CD4-positive, alpha-beta T cell (primary cell): ENCODE measurements around the gene FGD1. TPM values are rescaled to one million over a fixed set of nuclear protein-coding genes. Genes with fewer than 3 reads are reported as not detected.
A peak's percentile ranks its signal among the peaks of the same experiment; 100 is the strongest.

Source experiments
- ATAC-seq: fragments of 200-7000 bp; cut with Tn5 transposase; one replicate; pipeline ENCODE4 v1.10.0; 2022; ENCODE audit warnings: mild to moderate bottlenecking; ENCODE audit not compliant: poor library complexity
- CTCF ChIA-PET: fragments of 350-600 bp; sonication (Branson Sonifier 250); formaldehyde crosslinking; loops from one replicate; lab custom pipeline; 2021; ENCODE audit warnings: antibody characterized with exemption, inconsistent platforms; lab: Charles Lee
- POLR2A ChIA-PET: fragments of 350-600 bp; sonication (Branson Sonifier 250); formaldehyde crosslinking; loops from one replicate; lab custom pipeline; 2021; ENCODE audit warnings: antibody characterized with exemption, inconsistent platforms; lab: Charles Lee
- DNase-seq, 14 experiments: peaks; one replicate each; pipeline ENCODE4 v3.0.0-alpha.2; 2013 to 2020; ENCODE audit warnings: mixed read lengths in 2 of 14
- H3K27ac ChIP-seq, 2 donors: one replicate each; pipeline versions ENCODE4 v1.5.1 to v1.7.0; 2013; ENCODE audit warnings: low read length in 2 of 2, low read depth in 1 of 2, mild to moderate bottlenecking in 1 of 2
- H3K27me3 ChIP-seq, 2 experiments: 1 replicate in 1 of 2; 2 replicates in 1 of 2; pipeline versions ENCODE4 v1.6.1 to v1.7.0; 2013; ENCODE audit warnings: low read length in 2 of 2, control low read depth in 1 of 2, mild to moderate bottlenecking in 1 of 2, moderate library complexity in 1 of 2; ENCODE audit not compliant: insufficient read depth in 2 of 2, control insufficient read depth in 1 of 2
- H3K36me3 ChIP-seq: one replicate; pipeline ENCODE4 v1.6.1; 2013; ENCODE audit warnings: low read length, control low read depth; ENCODE audit not compliant: insufficient read depth
- H3K4me1 ChIP-seq: one replicate; pipeline ENCODE4 v1.6.1; 2013; ENCODE audit warnings: low read length, control low read depth; ENCODE audit not compliant: insufficient read depth
- H3K4me3 ChIP-seq: one replicate; pipeline ENCODE4 v1.5.1; 2013; ENCODE audit warnings: mild to moderate bottlenecking, low read length, moderate library complexity
- H3K9me3 ChIP-seq, 2 experiments: 1 replicate in 1 of 2; 2 replicates in 1 of 2; pipeline versions ENCODE4 v1.6.1 to v1.7.0; 2013; ENCODE audit warnings: low read length in 2 of 2, mild to moderate bottlenecking in 2 of 2, control low read depth in 1 of 2, moderate library complexity in 1 of 2; ENCODE audit not compliant: control insufficient read depth in 1 of 2, insufficient read depth in 1 of 2
- H3K27ac Mint-ChIP-seq: one replicate; pipeline ENCODE4 v1.8.0; 2020; ENCODE audit warnings: mixed read lengths
- H3K27me3 Mint-ChIP-seq: one replicate; pipeline ENCODE4 v1.8.0; 2021; ENCODE audit warnings: mixed read lengths
- H3K36me3 Mint-ChIP-seq: one replicate; pipeline ENCODE4 v1.8.0; 2021; ENCODE audit warnings: low read depth, mixed read lengths
- H3K4me1 Mint-ChIP-seq: one replicate; pipeline ENCODE4 v1.8.0; 2021; ENCODE audit warnings: low read depth, mixed read lengths
- H3K4me3 Mint-ChIP-seq: one replicate; pipeline ENCODE4 v1.8.0; 2020; ENCODE audit warnings: mild to moderate bottlenecking, mixed read lengths
- H3K9me3 Mint-ChIP-seq: one replicate; pipeline ENCODE4 v1.8.0; 2020; ENCODE audit warnings: mixed read lengths
- CTCF ChIP-seq: fragments of 200-600 bp; IDR thresholded peaks from one replicate; pipeline ENCODE4 v1.8.0; 2022; ENCODE audit warnings: antibody characterized with exemption, mild to moderate bottlenecking
- intact Hi-C, 2 experiments: fragments of 100-400 bp; cut with DNase I in 1 of 2; cut with micrococcal nuclease in 1 of 2; formaldehyde crosslinking; loops; one replicate each; pipeline versions ENCODE4 v1.15.1 to v1.9.0; 2023 to 2025; cut with DNase I, micrococcal nuclease
- total RNA-seq, 174 experiments: library from RNA in 2 of 174; stranded (reverse) in 2 of 174; gene quantifications; one replicate each; pipeline ENCODE4 v1.2.3 and lab custom pipeline; 2021 to 2026

The FGD1 gene
- total RNA-seq, 2 experiments from 2014 or later = 0.06 TPM; not detected in 1

DNA sequence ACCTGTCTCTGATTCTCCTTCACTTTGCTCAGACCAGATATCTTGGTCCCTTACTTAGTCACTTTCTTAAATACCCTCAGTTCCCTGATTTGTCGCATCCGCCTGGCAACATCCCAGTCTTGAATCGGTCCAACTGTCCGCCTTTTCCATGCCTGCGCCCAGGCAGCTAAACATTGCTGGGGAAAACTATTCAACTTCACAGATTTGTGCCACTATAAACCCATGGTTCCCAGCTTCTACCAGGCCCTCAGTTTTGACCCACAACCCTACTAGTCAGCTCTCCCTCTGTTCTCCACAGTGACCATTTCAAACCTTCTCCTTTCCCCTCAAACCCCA is 451 bp upstream of the FGD1 start:
- no peak for DNase-seq
- Histone ChIP-seq H3K27me3 (peaks cover 0 to 2% of the 10 kb centered on the region in 2 experiments), H3K4me1 (peaks cover 7% of the 10 kb centered on the region), H3K4me3 (peak overlapping the region; percentile 49), H3K36me3 (no peaks in the 10 kb centered on the region), H3K9me3 (no peaks in the 10 kb centered on the region), H3K27ac (no peak overlapping the region)
- Mint-ChIP-seq H3K27me3 (peaks cover 28% of the 10 kb centered on the region), H3K4me3 (peak overlapping the region; percentile 80), H3K36me3 (no peaks in the 10 kb centered on the region), H3K4me1 (no peaks in the 10 kb centered on the region), H3K27ac (no peak overlapping the region), H3K9me3 (no peaks in the 10 kb centered on the region)
- ChIA-PET CTCF (no interaction called here), POLR2A (interaction anchor here (0.6 kb wide), 1 partner anchor 25 kb away, joined by 3 read pairs; no protein-coding TSS in a partner anchor)
- intact Hi-C loops = no loop called here
- ATAC-seq = no peak
- TF ChIP-seq CTCF = no peak

DNA sequence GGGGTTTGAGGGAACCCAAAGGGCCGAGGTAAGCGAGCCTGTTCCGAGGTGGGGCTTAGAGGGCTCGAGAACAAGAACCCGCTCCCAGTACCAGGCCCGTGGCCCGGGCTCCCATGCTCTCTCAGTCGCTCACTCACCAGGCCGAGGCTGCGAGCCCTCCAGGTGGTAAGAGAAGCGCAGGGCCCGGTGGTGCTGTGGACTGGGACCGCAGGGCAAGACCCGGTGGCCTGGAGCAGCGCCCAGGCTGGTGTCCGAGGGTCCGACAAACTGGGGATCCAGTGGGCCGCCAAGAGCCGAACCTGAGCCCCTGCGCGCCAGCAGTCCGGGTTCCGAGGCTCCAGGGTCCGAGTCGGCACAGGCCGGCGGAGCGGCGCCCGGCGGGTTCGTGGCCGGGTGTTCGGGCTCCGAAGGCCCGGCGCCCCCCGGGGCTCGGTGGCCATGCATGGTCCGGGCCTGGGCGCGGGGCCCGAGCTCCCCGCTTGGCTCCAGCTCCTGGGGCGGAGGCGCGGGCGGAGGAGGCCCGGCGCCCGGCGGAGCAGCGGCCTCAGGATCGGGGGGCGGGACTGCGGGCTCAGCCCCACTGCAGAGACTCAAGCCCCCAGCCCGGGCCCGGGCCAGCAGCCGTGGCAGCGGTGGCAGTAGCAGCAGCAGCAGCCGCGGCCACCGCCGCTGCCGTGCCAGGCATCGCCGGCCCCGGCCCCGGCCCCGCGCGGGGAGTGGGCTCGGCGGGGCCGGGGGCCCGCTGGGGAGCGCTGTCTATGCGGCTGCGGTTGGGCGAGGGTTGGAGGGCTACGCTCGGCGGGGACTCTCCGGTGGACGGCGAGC is 833 bp downstream of the FGD1 start:
- DNase-seq = peak in 1 of 14 experiments; percentile 10
- intact Hi-C loops = no loop called here
- H3K27me3 ChIP-seq = peaks cover 0 to 2% of the 10 kb centered on the region in 2 experiments
- no peak overlapping the region for H3K27ac ChIP-seq
- peaks cover 7% of the 10 kb centered on the region for H3K4me1 ChIP-seq
- no peak for TF ChIP-seq CTCF
- H3K9me3 ChIP-seq = no peaks in the 10 kb centered on the region
- H3K36me3 ChIP-seq = no peaks in the 10 kb centered on the region
- peak; percentile 37 for ATAC-seq
- Mint-ChIP-seq H3K4me3 (peak overlapping the region; percentile 48), H3K9me3 (no peaks in the 10 kb centered on the region), H3K4me1 (no peaks in the 10 kb centered on the region), H3K27me3 (peaks cover 28% of the 10 kb centered on the region), H3K36me3 (no peaks in the 10 kb centered on the region), H3K27ac (no peak overlapping the region)
- POLR2A ChIA-PET = no interaction called here
- H3K4me3 ChIP-seq = peak overlapping the region; percentile 49
- CTCF ChIA-PET = interaction anchor here (0.5 kb wide), 1 partner anchor 64 kb away, joined by 4 read pairs; no protein-coding TSS in a partner anchor

DNA sequence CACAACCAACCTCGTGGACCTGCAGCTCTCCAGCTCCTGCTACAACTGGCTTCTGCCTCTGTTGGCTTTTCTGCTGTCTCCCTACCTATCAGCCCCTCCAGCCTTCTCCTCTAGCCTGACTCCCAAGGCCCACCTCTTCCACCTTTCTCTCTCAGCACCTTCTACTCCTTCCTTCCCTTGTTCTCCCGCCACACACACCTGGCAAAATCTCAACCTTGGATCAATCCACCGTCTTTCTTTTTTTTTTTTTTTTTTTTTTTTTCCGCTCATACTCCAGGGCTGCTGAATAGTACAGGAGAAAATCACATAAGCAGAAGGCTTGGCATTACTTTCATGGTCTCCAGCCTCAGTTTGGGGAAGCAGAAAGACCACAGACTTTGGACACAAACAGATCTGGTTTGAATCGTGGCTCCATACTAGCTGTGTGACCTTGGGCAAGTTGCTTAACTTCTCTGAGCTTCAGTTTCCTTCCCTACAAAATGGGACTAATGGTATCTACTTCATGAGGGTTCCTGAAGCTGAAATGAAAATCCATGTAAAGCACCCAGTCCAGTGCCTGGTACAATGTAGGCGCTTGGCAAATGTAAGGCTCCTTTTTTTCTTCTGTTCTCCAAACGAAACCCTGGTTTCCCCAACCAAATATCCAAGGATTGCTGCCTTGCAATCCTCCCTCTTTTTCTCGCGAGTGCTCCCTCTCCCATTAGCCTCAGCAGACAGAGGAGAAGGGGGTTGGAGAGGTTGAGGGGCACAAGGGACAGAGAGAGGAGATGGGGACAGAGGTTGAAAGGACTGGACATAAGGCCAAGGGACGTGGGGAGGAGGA is 1.7 kb downstream of the FGD1 start:
- Histone ChIP-seq H3K9me3 (no peaks in the 10 kb centered on the region), H3K27me3 (peaks cover 0 to 2% of the 10 kb centered on the region in 2 experiments), H3K4me3 (no peak overlapping the region), H3K4me1 (peaks cover 7% of the 10 kb centered on the region), H3K27ac (no peak overlapping the region), H3K36me3 (no peaks in the 10 kb centered on the region)
- no peak for ATAC-seq
- H3K4me1 Mint-ChIP-seq = no peaks in the 10 kb centered on the region
- peaks cover 28% of the 10 kb centered on the region for H3K27me3 Mint-ChIP-seq
- intact Hi-C loops = no loop called here
- TF ChIP-seq CTCF = no peak
- ChIA-PET POLR2A (no interaction called here), CTCF (no interaction called here)
- peak overlapping the region; percentile 74 for H3K4me3 Mint-ChIP-seq
- DNase-seq = no peak
- H3K27ac Mint-ChIP-seq = no peak overlapping the region
- H3K9me3 Mint-ChIP-seq = no peaks in the 10 kb centered on the region
- no peaks in the 10 kb centered on the region for H3K36me3 Mint-ChIP-seq
